NOMO-1 treated with dmso at 0.1 percent for 144 hours (cell line): ENCODE results near the gene RUFY3.
"Not testable (repeated sequence)": the region's sequence is repeated elsewhere in the genome, so short reads cannot be mapped to it uniquely, and the experiment has no call there.

Experiments
- DNase-seq: peaks from one replicate; lab custom pipeline; 2025; ENCODE audit not compliant: unreplicated experiment; lab: John Stamatoyannopoulos, UW

RUFY3 gene

GRCh38 chr4:70721747-70722146 lies at the start of gene RUFY3:
Gene RUFY3 (plus strand): TSS chr4:70721964. CDS start chr4:70722574, 610 bp downstream.
- DNase-seq: no peak

- no peak for DNase-seq
Observed at GRCh38 chr4:70674191-70674590, 47.6 kb upstream of the RUFY3 start.

- DNase-seq: no peak
Observed at GRCh38 chr4:70674731-70675130, 47.0 kb upstream of the RUFY3 start.

- no peak for DNase-seq
Observed at GRCh38 chr4:70676554-70677090, 45.1 kb upstream of the RUFY3 start.

GRCh38 chr4:70678383-70678999 lies 43.3 kb upstream of the RUFY3 start:
- DNase-seq: no peak

- DNase-seq: no peak
Observed at GRCh38 chr4:70680934-70681333, 40.8 kb upstream of the RUFY3 start.

GRCh38 chr4:70681704-70682103 lies 40.1 kb upstream of the RUFY3 start:
- no peak for DNase-seq

GRCh38 chr4:70682142-70682541 lies 39.6 kb upstream of the RUFY3 start:
- DNase-seq: not testable (repeated sequence)

- no peak for DNase-seq
Observed at GRCh38 chr4:70687392-70687791, 34.4 kb upstream of the RUFY3 start.

GRCh38 chr4:70687821-70688794 lies 33.7 kb upstream of the RUFY3 start, which contains the start of gene UTP3:
Gene UTP3 (plus strand): TSS chr4:70688532. CDS start chr4:70688678, 146 bp downstream.
- DNase-seq: peak; percentile 97

- DNase-seq: no peak
Observed at GRCh38 chr4:70688795-70689231, 33.0 kb upstream of the RUFY3 start.

- DNase-seq: peak; percentile 22
Observed at GRCh38 chr4:70691661-70692060, 30.1 kb upstream of the RUFY3 start.

- DNase-seq: not testable (repeated sequence)
Observed at GRCh38 chr4:70694633-70695032, 27.1 kb upstream of the RUFY3 start.

GRCh38 chr4:70698435-70698834 lies 23.3 kb upstream of the RUFY3 start:
- not testable (repeated sequence) for DNase-seq

GRCh38 chr4:70700712-70701111 lies 21.1 kb upstream of the RUFY3 start:
- no peak for DNase-seq

GRCh38 chr4:70701271-70701670 lies 20.5 kb upstream of the RUFY3 start:
- DNase-seq: no peak

GRCh38 chr4:70702592-70702991 lies 19.2 kb upstream of the RUFY3 start:
- not testable (repeated sequence) for DNase-seq

- no peak for DNase-seq
Observed at GRCh38 chr4:70703619-70704214, 18.0 kb upstream of the RUFY3 start.

GRCh38 chr4:70704215-70704930 lies 17.4 kb upstream of the RUFY3 start:
- peak; percentile 49 for DNase-seq

GRCh38 chr4:70704931-70705182 lies 16.9 kb upstream of the RUFY3 start:
- DNase-seq: no peak
